Psoas muscle (tissue), 8 donors: ENCODE data around the gene ARHGAP40. TPM values are rescaled to one million over a fixed set of nuclear protein-coding genes. Genes with fewer than 3 reads are reported as not detected.

Experiments used
- ATAC-seq, 4 donors: fragments of 200-7000 bp; cut with Tn5 transposase; one replicate each; pipeline ENCODE4 v1.9.1; 2020; ENCODE audit warnings: moderate library complexity in 3 of 4, mild to moderate bottlenecking in 2 of 4
- DNase-seq, 2 donors: peaks; one replicate each; pipeline ENCODE4 v3.0.0-alpha.2; 2020
- H3K27ac ChIP-seq: fragments of 200-600 bp; one replicate; pipeline ENCODE4 v1.8.0; 2022
- H3K27me3 ChIP-seq, 3 donors: fragments of 200-600 bp in 1 of 3; one replicate each; pipeline versions ENCODE4 v1.6.1 to v1.8.0; 2013 to 2022; ENCODE audit warnings: low read length in 2 of 3, mild to moderate bottlenecking in 2 of 3, moderate library complexity in 1 of 3; ENCODE audit not compliant: insufficient read depth in 3 of 3
- H3K36me3 ChIP-seq, 2 donors: fragments of 200-600 bp in 1 of 2; one replicate each; pipeline versions ENCODE4 v1.6.1 to v1.8.0; 2013 to 2022; ENCODE audit warnings: low read depth in 1 of 2, mild to moderate bottlenecking in 1 of 2, moderate library complexity in 1 of 2; ENCODE audit not compliant: insufficient read depth in 1 of 2
- H3K4me1 ChIP-seq: fragments of 200-600 bp; one replicate; pipeline ENCODE4 v1.8.0; 2022
- H3K4me3 ChIP-seq: fragments of 200-600 bp; one replicate; pipeline ENCODE4 v1.8.0; 2022; ENCODE audit warnings: mild to moderate bottlenecking
- H3K9me3 ChIP-seq: fragments of 200-600 bp; one replicate; pipeline ENCODE4 v1.8.0; 2022
- CTCF ChIP-seq: fragments of 200-600 bp; IDR thresholded peaks from one replicate; pipeline ENCODE4 v1.8.0; 2022; ENCODE audit warnings: antibody characterized with exemption
- WGBS, 3 donors: extraction: QIAGEN DNeasy Blood & Tissue Kit; methylation state at CpG; one replicate each; pipeline versions ENCODE4 v1.1.6 to v1.1.7; 2013; 5-methylcytosine and 5-hydroxymethylcytosine counted together
- intact Hi-C, 2 donors: fragments of 100-400 bp; cut with DNase I; formaldehyde crosslinking; loops; one replicate each; pipeline versions ENCODE4 v1.11.0 to v1.14.2; 2022
- long read RNA-seq, 2 donors: library from polyadenylated mRNA; unstranded; transcript quantifications; one replicate each; pipeline ENCODE4 v2.0.0, GENCODE V29; 2021
- polyA plus RNA-seq, 3 donors: library from polyadenylated mRNA; stranded (reverse); fragments of 200-250 nt; gene quantifications; one replicate each; pipeline ENCODE4 v1.2.3, GENCODE V29; 2013
- total RNA-seq, 4 donors: library from RNA; stranded (reverse); fragmentation: NEBNext Ultra II Directional in 2 of 4; extraction: Animal tissue kit (Norgen Biotek cat#: 25700) in 2 of 4; gene quantifications; one replicate each; pipeline versions ENCODE4 v1.2.1 to v1.2.4, GENCODE V29; 2021 to 2023
- donor health status: healthy with polysubstance abuse.
- donor health status: DM: no; HTN: no; CAD: no; lungs with moderate emphysema.
- donor health status: Bipolar disorder and iron deficiency.
- donor health status: healthy.
- donor health status: DM: yes; HTN: yes; CAD: no.
- donor health status: DM: no; HTN: no; CAD: no.
- donor health status: DM: no; HTN: no; CAD: no.
- donor health status: DM: yes; HTN: yes; CAD: no.

Gene ARHGAP40
- not detected for total RNA-seq
- polyA plus RNA-seq = under 1 TPM in 2 of 3 donors, not detected in 1; 0.03 to 0.04 TPM
- long read RNA-seq, donor 1 = 0 reads
- long read RNA-seq, donor 2 = 0 reads

- intact Hi-C loops = no loop called here
- DNase-seq (no peak), ATAC-seq (no peak)
- TF ChIP-seq CTCF = no peak
- Histone ChIP-seq H3K36me3 (no peaks in the 10 kb centered on the region), H3K4me1 (no peaks in the 10 kb centered on the region), H3K27me3 (peaks cover 0 to 63% (median 16%) of the 10 kb centered on the region in 3 donors), H3K27ac (no peak within 1 kb of the TSS), H3K4me3 (no peak within 1 kb of the TSS), H3K9me3 (no peaks in the 10 kb centered on the region)
- WGBS, 3 donors = 12 to 13% (median 12%) methylated on average over 40 to 42 of the region's 42 CpGs
Observed at GRCh38 chr20:38601216-38602184, at the start of gene ARHGAP40. Gene ARHGAP40 (plus strand): TSS chr20:38601809.

GRCh38 chr20:38554986-38555385 is 46.6 kb upstream of the ARHGAP40 start:
- Histone ChIP-seq H3K4me1 (no peaks in the 10 kb centered on the region), H3K27ac (no peak overlapping the region), H3K9me3 (no peaks in the 10 kb centered on the region), H3K27me3 (no peaks in the 10 kb centered on the region), H3K36me3 (peaks cover 27 to 98% of the 10 kb centered on the region in 2 donors), H3K4me3 (no peak overlapping the region)
- intact Hi-C loops = loop anchor here in 1 of 2 donors (5.0 kb wide), 1 partner anchor 38 kb away; no protein-coding TSS in a partner anchor
- TF ChIP-seq CTCF = no peak
- 94 to 97% (median 97%) methylated on average over 2 of the region's 2 CpGs for WGBS, 3 donors
- ATAC-seq = no peak
- DNase-seq = no peak

GRCh38 chr20:38555395-38555794 is 46.2 kb upstream of the ARHGAP40 start:
- Histone ChIP-seq H3K4me1 (no peaks in the 10 kb centered on the region), H3K27ac (no peak overlapping the region), H3K36me3 (peaks cover 27 to 98% of the 10 kb centered on the region in 2 donors), H3K4me3 (no peak overlapping the region), H3K27me3 (no peaks in the 10 kb centered on the region), H3K9me3 (no peaks in the 10 kb centered on the region)
- ATAC-seq = no peak
- intact Hi-C loops = no loop called here
- no peak for TF ChIP-seq CTCF
- no peak for DNase-seq

- Histone ChIP-seq H3K4me1 (no peaks in the 10 kb centered on the region), H3K27me3 (no peaks in the 10 kb centered on the region), H3K27ac (no peak overlapping the region), H3K36me3 (peaks cover 23 to 96% of the 10 kb centered on the region in 2 donors), H3K4me3 (no peak overlapping the region), H3K9me3 (no peaks in the 10 kb centered on the region)
- no peak for DNase-seq
- intact Hi-C loops = no loop called here
- WGBS, 3 donors = 95 to 99% (median 98%) methylated on average over 2 of the region's 2 CpGs
- no peak for TF ChIP-seq CTCF
- no peak for ATAC-seq
Observed at GRCh38 chr20:38557174-38557573, 44.4 kb upstream of the ARHGAP40 start.
